ENCODE data around the gene CASP8.

Gene CASP8

GRCh38 chr2:201260302-201260800 is at the start of gene CASP8:
Gene CASP8 (plus strand): TSS chr2:201260536. CDS start chr2:201266487, 5,951 bp downstream.
- H3K36me3 Mint-ChIP-seq, result peaks cover 8% of the 10 kb centered on the region
- peak within 1 kb of the TSS; percentile 96 for H3K4me3 Mint-ChIP-seq
- peak within 1 kb of the TSS; percentile 99 for H3K27ac Mint-ChIP-seq
- H3K4me1 Mint-ChIP-seq (ENCODE audit: low read depth), result peaks cover 88% of the 10 kb centered on the region
- H3K27me3 Mint-ChIP-seq, result no peaks in the 10 kb centered on the region
- H3K9me3 Mint-ChIP-seq (ENCODE audit: low read depth), result no peaks in the 10 kb centered on the region

- peaks cover 33% of the 10 kb centered on the region for H3K4me1 Mint-ChIP-seq (ENCODE audit: low read depth)
Observed at GRCh38 chr2:201215963-201216362, 44.4 kb upstream of the CASP8 start.

DNA sequence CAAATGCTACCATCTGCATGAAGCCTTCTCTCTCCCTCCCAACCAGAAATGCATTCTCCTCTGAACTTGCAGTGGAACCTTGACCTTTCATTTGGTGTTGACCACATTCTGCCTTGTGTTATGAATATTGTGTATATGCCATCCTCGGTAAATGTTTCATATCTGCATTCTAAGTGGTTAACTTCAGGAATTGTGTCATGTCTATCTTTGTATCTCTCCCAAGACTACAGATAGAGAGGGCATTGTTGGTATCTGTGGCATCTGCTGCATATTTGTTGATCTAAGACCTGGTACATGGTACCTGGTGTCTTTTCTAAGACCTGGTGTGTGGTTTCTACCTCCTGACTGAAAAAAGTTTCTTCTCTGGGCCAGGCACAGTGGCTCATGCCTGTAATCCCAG is 43.4 kb upstream of the CASP8 start:
- H3K27ac Mint-ChIP-seq, result peak overlapping the region; percentile 2
- H3K9me3 Mint-ChIP-seq (ENCODE audit: low read depth), result no peaks in the 10 kb centered on the region

More at GRCh38 chr2:201215963-201216362, 44.4 kb upstream of the CASP8 start:
- Mint-ChIP-seq H3K27ac (no peak overlapping the region), H3K36me3 (peaks cover 8% of the 10 kb centered on the region), H3K4me3 (no peak overlapping the region), H3K9me3 (ENCODE audit: low read depth) (no peaks in the 10 kb centered on the region), H3K27me3 (no peaks in the 10 kb centered on the region)

GRCh38 chr2:201218780-201219179 is 41.6 kb upstream of the CASP8 start:
- peaks cover 5% of the 10 kb centered on the region for H3K36me3 Mint-ChIP-seq
- H3K4me1 Mint-ChIP-seq (ENCODE audit: low read depth), result peaks cover 53% of the 10 kb centered on the region
- no peaks in the 10 kb centered on the region for H3K9me3 Mint-ChIP-seq (ENCODE audit: low read depth)

More for the DNA sequence above, 43.4 kb upstream of the CASP8 start:
- H3K36me3 Mint-ChIP-seq, result peaks cover 3% of the 10 kb centered on the region
- H3K4me1 Mint-ChIP-seq (ENCODE audit: low read depth), result peaks cover 43% of the 10 kb centered on the region
- H3K27me3 Mint-ChIP-seq, result no peaks in the 10 kb centered on the region
- H3K4me3 Mint-ChIP-seq, result no peak overlapping the region

GRCh38 chr2:201219328-201220096 is 40.8 kb upstream of the CASP8 start:
- H3K27me3 Mint-ChIP-seq, result no peaks in the 10 kb centered on the region
- H3K4me3 Mint-ChIP-seq, result no peak overlapping the region
- peaks cover 55% of the 10 kb centered on the region for H3K4me1 Mint-ChIP-seq (ENCODE audit: low read depth)
- H3K9me3 Mint-ChIP-seq (ENCODE audit: low read depth), result no peaks in the 10 kb centered on the region
- peak overlapping the region; percentile 84 for H3K27ac Mint-ChIP-seq
- H3K36me3 Mint-ChIP-seq, result peaks cover 5% of the 10 kb centered on the region

More at GRCh38 chr2:201218780-201219179, 41.6 kb upstream of the CASP8 start:
- Mint-ChIP-seq H3K27me3 (no peaks in the 10 kb centered on the region), H3K4me3 (no peak overlapping the region), H3K27ac (peak overlapping the region; percentile 30)

DNA sequence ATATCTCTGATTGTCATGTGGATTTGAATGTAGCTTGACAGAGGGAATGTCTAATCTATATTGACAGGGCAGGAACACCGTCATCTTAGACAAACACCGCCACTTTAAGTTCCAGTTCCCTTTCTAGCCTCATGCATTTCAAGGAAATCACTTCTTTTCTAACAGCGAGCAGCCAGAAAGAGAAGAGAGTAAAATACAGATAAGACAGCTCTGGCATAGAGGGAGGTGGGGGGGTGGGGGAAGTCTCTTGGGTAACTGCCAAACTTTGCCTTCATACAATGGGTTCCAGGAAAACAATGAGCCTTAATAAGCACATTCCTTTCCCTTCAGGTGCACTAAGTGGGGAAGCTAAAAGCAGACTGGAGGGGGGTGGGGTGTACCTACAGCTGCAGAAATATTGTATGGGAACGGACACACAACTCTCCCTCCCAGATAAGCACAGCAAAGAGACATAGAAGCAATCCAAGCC is 40.2 kb upstream of the CASP8 start:
- no peaks in the 10 kb centered on the region for H3K9me3 Mint-ChIP-seq (ENCODE audit: low read depth)
- H3K4me3 Mint-ChIP-seq, result no peak overlapping the region
- peaks cover 59% of the 10 kb centered on the region for H3K4me1 Mint-ChIP-seq (ENCODE audit: low read depth)
- H3K27me3 Mint-ChIP-seq, result no peaks in the 10 kb centered on the region
- peaks cover 5% of the 10 kb centered on the region for H3K36me3 Mint-ChIP-seq
- peak overlapping the region; percentile 84 for H3K27ac Mint-ChIP-seq

DNA sequence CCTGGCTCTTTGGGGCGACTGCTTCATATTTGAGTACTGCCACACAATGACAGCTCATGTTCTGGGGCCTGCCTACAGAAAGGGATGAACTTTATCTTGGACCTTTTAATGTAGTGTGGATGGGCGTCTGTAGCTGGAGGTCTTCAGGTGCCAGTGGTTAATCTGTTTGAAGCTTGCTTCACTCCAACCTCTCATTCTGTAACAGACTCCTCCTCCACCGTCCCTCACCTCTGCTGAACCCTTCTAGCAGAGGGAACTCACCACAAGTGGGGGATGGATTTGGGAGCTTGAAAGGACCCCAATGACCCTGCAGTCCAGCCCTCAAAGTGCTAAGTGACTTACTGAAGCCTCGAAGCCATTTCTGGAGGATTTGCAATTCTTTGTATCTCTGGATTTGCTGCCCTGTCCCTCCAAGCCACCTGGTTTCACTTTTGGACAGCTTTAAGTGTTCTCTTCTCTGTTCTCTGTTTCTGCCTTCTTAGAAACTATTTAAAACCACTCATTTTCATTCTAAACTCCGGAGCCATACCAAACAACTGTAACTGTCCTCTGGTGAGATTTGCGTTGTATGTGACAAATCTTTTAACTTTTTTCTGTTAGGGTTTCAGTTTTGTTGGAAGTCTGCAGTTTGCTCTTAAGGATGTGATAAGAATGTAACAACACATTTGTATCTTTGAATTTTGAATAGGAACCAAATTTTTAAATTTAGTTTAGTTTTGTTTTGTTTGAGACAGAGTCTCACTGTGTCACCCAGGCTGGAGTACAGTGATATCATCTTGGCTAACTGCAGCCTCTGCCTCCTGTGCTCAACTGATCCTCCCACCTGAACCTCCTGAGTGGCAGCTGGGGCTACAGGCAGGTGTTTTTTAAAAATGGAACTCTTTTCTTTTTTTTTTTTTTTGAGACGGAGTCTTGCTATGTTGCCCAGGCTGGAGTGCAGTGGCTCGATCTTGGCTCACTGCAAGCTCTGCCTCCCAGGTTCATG is 37.0 kb upstream of the CASP8 start:
- peaks cover 55% of the 10 kb centered on the region for H3K4me1 Mint-ChIP-seq (ENCODE audit: low read depth)
- no peaks in the 10 kb centered on the region for H3K27me3 Mint-ChIP-seq
- H3K4me3 Mint-ChIP-seq, result no peak overlapping the region
- peaks cover 2% of the 10 kb centered on the region for H3K36me3 Mint-ChIP-seq
- peak overlapping the region; percentile 67 for H3K27ac Mint-ChIP-seq
- H3K9me3 Mint-ChIP-seq (ENCODE audit: low read depth), result no peaks in the 10 kb centered on the region

- no peaks in the 10 kb centered on the region for H3K36me3 Mint-ChIP-seq
- H3K4me1 Mint-ChIP-seq (ENCODE audit: low read depth), result peaks cover 53% of the 10 kb centered on the region
- no peaks in the 10 kb centered on the region for H3K27me3 Mint-ChIP-seq
- no peaks in the 10 kb centered on the region for H3K9me3 Mint-ChIP-seq (ENCODE audit: low read depth)
- no peak overlapping the region for H3K4me3 Mint-ChIP-seq
- H3K27ac Mint-ChIP-seq, result peak overlapping the region; percentile 86
Observed at GRCh38 chr2:201228271-201228911, 31.9 kb upstream of the CASP8 start.

- H3K4me1 Mint-ChIP-seq (ENCODE audit: low read depth), result peaks cover 50% of the 10 kb centered on the region
- peak overlapping the region; percentile 72 for H3K4me3 Mint-ChIP-seq
- H3K27me3 Mint-ChIP-seq, result no peaks in the 10 kb centered on the region
Observed at GRCh38 chr2:201228912-201229290, 31.4 kb upstream of the CASP8 start.

GRCh38 chr2:201231781-201232466 is 28.4 kb upstream of the CASP8 start:
- peaks cover 56% of the 10 kb centered on the region for H3K4me1 Mint-ChIP-seq (ENCODE audit: low read depth)

More at GRCh38 chr2:201228912-201229290, 31.4 kb upstream of the CASP8 start:
- Mint-ChIP-seq H3K27ac (peak overlapping the region; percentile 86), H3K9me3 (ENCODE audit: low read depth) (no peaks in the 10 kb centered on the region), H3K36me3 (no peaks in the 10 kb centered on the region)

GRCh38 chr2:201232467-201232815 is 27.9 kb upstream of the CASP8 start:
- no peaks in the 10 kb centered on the region for H3K9me3 Mint-ChIP-seq (ENCODE audit: low read depth)
- H3K27me3 Mint-ChIP-seq, result no peaks in the 10 kb centered on the region
- peaks cover 60% of the 10 kb centered on the region for H3K4me1 Mint-ChIP-seq (ENCODE audit: low read depth)
- H3K36me3 Mint-ChIP-seq, result peaks cover 3% of the 10 kb centered on the region
- H3K27ac Mint-ChIP-seq, result peak overlapping the region; percentile 90
- peak overlapping the region; percentile 96 for H3K4me3 Mint-ChIP-seq

More at GRCh38 chr2:201231781-201232466, 28.4 kb upstream of the CASP8 start:
- Mint-ChIP-seq H3K4me3 (peak overlapping the region; percentile 96), H3K9me3 (ENCODE audit: low read depth) (no peaks in the 10 kb centered on the region), H3K36me3 (peaks cover 3% of the 10 kb centered on the region), H3K27me3 (no peaks in the 10 kb centered on the region), H3K27ac (peak overlapping the region; percentile 90)

DNA sequence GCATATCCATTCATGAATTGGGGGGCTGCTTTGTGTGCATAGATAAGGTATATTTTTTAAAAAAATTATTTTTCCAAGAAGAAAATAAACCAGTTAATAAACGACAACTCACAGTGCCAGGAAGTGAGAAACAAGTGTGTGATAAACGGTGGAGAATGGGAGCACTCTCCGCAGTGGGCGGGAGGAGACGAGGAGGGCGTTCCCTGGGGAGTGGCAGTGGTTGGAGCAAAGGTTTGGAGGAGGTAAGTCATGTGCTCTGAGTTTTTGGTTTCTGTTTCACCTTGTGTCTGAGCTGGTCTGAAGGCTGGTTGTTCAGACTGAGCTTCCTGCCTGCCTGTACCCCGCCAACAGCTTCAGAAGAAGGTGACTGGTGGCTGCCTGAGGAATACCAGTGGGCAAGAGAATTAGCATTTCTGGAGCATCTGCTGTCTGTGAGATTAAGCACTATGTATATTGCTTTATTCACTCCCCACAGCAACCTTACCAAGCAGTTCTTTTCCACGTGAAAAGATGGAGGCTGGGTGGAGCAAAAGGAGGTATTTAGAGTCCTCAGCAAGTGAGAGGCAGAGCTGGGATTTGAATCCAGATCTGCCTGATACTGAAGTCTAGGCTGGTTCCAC is 27.0 kb upstream of the CASP8 start:
- no peaks in the 10 kb centered on the region for H3K9me3 Mint-ChIP-seq (ENCODE audit: low read depth)
- peak overlapping the region; percentile 96 for H3K27ac Mint-ChIP-seq
- H3K4me3 Mint-ChIP-seq, result peak overlapping the region; percentile 96
- no peaks in the 10 kb centered on the region for H3K27me3 Mint-ChIP-seq
- H3K36me3 Mint-ChIP-seq, result peaks cover 8% of the 10 kb centered on the region
- H3K4me1 Mint-ChIP-seq (ENCODE audit: low read depth), result peaks cover 61% of the 10 kb centered on the region

- H3K36me3 Mint-ChIP-seq, result peaks cover 8% of the 10 kb centered on the region
- H3K27ac Mint-ChIP-seq, result peak overlapping the region; percentile 96
- no peaks in the 10 kb centered on the region for H3K9me3 Mint-ChIP-seq (ENCODE audit: low read depth)
- no peaks in the 10 kb centered on the region for H3K27me3 Mint-ChIP-seq
- H3K4me1 Mint-ChIP-seq (ENCODE audit: low read depth), result peaks cover 54% of the 10 kb centered on the region
- peak overlapping the region; percentile 96 for H3K4me3 Mint-ChIP-seq
Observed at GRCh38 chr2:201233812-201234662, 26.3 kb upstream of the CASP8 start.

Data from activated naive CD8-positive, alpha-beta T cell (primary cell).